Activated CD8-positive, alpha-beta T cell treated with anti-CD3 and anti-CD28 coated beads, Interleukin-2, amount 10 ng/mL, durations not matched to agents 7 days and 5 days (primary cell): ENCODE measurements around the gene NFAM1. TPM values are rescaled to one million over a fixed set of nuclear protein-coding genes. Genes with fewer than 3 reads are reported as not detected.

Experiments used
- ATAC-seq: fragments of 150-1000 bp; cut with Tn5 transposase; one replicate; pipeline ENCODE4 v1.10.0; 2021; ENCODE audit warnings: moderate library complexity
- CTCF ChIA-PET: fragments of 350-600 bp; sonication (Branson Sonifier 250); formaldehyde crosslinking; loops from one replicate; lab custom pipeline; 2021; ENCODE audit warnings: antibody characterized with exemption; lab: Charles Lee
- POLR2A ChIA-PET: fragments of 350-600 bp; sonication (Branson Sonifier 250); formaldehyde crosslinking; loops from one replicate; lab custom pipeline; 2021; ENCODE audit warnings: antibody characterized with exemption; lab: Charles Lee
- DNase-seq: peaks from one replicate; pipeline ENCODE4 v3.0.0-alpha.2; 2020
- H3K27ac Mint-ChIP-seq: one replicate; pipeline ENCODE4 v1.8.0; 2021; ENCODE audit warnings: mild to moderate bottlenecking, mixed read lengths
- H3K27me3 Mint-ChIP-seq: one replicate; pipeline ENCODE4 v1.8.0; 2021; ENCODE audit warnings: low read depth, mixed read lengths
- H3K36me3 Mint-ChIP-seq: one replicate; pipeline ENCODE4 v1.8.0; 2021; ENCODE audit warnings: low read depth, mixed read lengths
- H3K4me1 Mint-ChIP-seq: one replicate; pipeline ENCODE4 v1.8.0; 2021; ENCODE audit warnings: low read depth, mixed read lengths
- H3K4me3 Mint-ChIP-seq: one replicate; pipeline ENCODE4 v1.8.0; 2021; ENCODE audit warnings: mild to moderate bottlenecking, mixed read lengths
- H3K9me3 Mint-ChIP-seq: one replicate; pipeline ENCODE4 v1.8.0; 2022; ENCODE audit warnings: mixed read lengths; ENCODE audit not compliant: insufficient read depth
- total RNA-seq, 2 experiments: library from RNA; stranded (reverse); gene quantifications; one replicate each; pipeline ENCODE4 v1.2.3, GENCODE V29; 2021

Gene NFAM1
- total RNA-seq, 2 experiments from 2014 or later, result 0.05 TPM; not detected in 1

DNA sequence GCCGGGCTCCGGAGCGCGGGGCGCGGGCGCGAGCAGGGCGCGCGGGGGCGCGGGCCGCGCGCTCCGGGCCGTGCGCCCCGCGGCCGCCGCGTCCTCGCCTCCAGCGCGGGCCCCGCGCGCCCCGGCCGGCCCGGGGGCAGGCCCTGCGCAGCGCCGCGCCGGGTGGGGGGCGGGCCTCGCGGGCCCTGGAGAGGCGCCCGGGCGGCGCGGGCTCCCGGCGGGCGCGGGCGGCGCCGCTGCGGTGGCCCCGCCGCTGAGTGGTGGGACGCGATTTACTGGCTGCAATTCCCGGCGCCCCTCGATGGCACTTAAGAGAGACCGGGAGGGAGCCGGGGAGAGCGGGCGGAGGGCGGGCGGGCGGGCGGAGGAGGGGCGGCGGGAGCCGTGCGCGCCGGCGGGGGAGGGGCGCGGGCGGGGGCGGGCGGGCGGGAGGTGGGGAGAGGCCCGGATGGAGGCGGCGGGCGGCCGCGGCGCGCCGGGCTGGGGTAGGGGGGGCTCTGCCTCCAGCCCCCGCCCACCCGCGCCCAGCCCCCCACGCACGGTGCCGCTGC is 88.6 kb downstream of the NFAM1 start:
- Mint-ChIP-seq H3K27ac (no peak overlapping the region), H3K4me1 (peaks cover 2% of the 10 kb centered on the region), H3K9me3 (no peaks in the 10 kb centered on the region), H3K4me3 (no peak overlapping the region), H3K36me3 (no peaks in the 10 kb centered on the region), H3K27me3 (peaks cover 20% of the 10 kb centered on the region)
- ChIA-PET CTCF (no interaction called here), POLR2A (no interaction called here)
- no peak for DNase-seq
- peak; percentile 58 for ATAC-seq

DNA sequence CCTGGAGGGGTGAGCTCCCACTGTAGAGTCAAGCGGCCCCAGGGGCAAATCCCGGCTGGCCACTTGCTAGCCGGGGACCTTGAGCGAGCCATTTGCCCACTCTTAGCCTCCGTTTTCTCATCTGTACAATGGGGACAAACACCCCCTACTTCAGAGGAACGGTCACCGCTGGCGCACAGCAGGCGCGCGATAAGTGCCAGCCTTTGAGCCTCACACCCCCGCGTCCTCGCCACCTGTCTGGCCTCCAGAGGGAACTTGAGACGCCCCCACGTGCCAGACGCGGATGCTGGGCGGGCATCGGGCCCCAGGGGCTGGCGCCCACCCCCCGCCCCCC is 89.1 kb downstream of the NFAM1 start:
- Mint-ChIP-seq H3K27ac (no peak overlapping the region), H3K27me3 (peaks cover 20% of the 10 kb centered on the region), H3K4me1 (peaks cover 2% of the 10 kb centered on the region), H3K4me3 (peak overlapping the region; percentile 49), H3K9me3 (no peaks in the 10 kb centered on the region), H3K36me3 (no peaks in the 10 kb centered on the region)
- DNase-seq (no peak), ATAC-seq (peak; percentile 16)
- ChIA-PET CTCF (no interaction called here), POLR2A (no interaction called here)

DNA sequence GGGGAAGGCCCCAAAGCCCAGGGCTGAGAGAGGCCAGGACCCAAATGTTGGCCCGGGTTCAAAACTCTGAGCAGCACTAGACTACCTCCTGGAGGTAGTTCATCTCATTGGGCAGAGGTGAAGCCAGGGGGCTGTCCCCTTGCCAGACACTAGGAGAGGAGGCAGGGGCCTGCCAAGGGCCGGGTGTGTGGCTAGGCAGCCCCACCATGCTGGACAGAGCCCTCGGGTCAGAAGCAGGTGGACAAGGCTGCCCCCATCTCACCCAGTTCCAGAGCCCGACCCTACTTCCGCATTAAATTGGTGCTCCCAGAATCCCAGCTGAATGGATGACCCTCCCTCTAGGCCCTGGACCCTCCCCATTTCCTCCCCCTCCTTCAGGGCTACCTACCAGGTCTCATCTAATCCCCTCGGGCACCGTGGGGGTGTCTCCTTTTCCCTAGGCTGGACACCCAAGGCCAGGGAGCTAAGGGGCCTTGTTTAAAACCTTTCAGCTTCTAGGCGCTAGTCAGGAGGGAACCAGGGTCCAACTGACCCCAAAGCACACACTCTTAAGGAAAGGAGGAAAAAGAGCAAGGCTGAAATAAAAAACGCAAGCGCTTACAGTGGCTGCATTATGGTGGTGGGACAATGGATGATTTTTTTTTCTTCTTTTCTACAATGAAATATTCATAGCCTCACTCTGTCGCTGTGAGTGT is 89.6 kb downstream of the NFAM1 start:
- peak overlapping the region; percentile 49 for H3K4me3 Mint-ChIP-seq

GRCh38 chr22:42341779-42342178 is 90.4 kb downstream of the NFAM1 start:
- H3K9me3 Mint-ChIP-seq, result no peaks in the 10 kb centered on the region
- CTCF ChIA-PET, result no interaction called here
- no peak overlapping the region for H3K4me3 Mint-ChIP-seq
- peaks cover 2% of the 10 kb centered on the region for H3K4me1 Mint-ChIP-seq
- H3K27ac Mint-ChIP-seq, result no peak overlapping the region
- H3K27me3 Mint-ChIP-seq, result peaks cover 20% of the 10 kb centered on the region
- DNase-seq, result no peak
- no peaks in the 10 kb centered on the region for H3K36me3 Mint-ChIP-seq
- POLR2A ChIA-PET, result no interaction called here
- no peak for ATAC-seq

More for the DNA sequence above, 89.6 kb downstream of the NFAM1 start:
- peaks cover 20% of the 10 kb centered on the region for H3K27me3 Mint-ChIP-seq
- no peak overlapping the region for H3K27ac Mint-ChIP-seq
- H3K4me1 Mint-ChIP-seq, result peaks cover 2% of the 10 kb centered on the region
- ATAC-seq (no peak), DNase-seq (no peak)
- no peaks in the 10 kb centered on the region for H3K36me3 Mint-ChIP-seq
- CTCF ChIA-PET, result no interaction called here
- POLR2A ChIA-PET, result no interaction called here
- no peaks in the 10 kb centered on the region for H3K9me3 Mint-ChIP-seq

DNA sequence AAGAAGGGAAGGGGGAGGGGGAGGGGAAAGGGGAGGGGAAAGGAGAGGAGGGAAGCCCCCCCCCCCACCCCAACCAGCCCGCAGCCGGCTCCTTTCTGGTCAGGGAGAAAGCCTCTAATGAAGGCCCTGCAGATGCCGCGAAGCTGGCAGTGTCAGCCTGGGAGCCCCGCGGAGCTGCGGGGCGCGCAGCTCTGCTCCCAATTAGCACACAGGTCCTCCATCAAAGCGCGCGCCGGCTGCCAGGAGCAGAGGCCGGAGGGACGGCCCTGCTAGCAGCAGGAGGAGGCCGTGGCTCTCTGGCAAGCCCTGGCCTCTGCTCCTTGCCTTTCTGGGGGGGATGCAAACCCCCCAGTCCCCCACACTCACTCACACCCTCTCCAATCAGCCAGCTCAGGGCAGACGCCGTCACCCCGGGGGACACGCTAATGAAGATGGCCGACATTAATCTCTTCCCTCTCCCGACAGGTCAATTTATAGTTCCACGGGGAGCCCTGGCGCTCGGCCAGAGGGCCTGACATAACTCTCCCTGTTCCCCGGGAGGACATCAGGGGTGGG is 91.3 kb downstream of the NFAM1 start:
- ATAC-seq, result no peak
- H3K4me1 Mint-ChIP-seq, result peaks cover 2% of the 10 kb centered on the region
- no peaks in the 10 kb centered on the region for H3K36me3 Mint-ChIP-seq
- CTCF ChIA-PET, result no interaction called here
- no peak overlapping the region for H3K27ac Mint-ChIP-seq
- POLR2A ChIA-PET, result interaction anchor here (0.6 kb wide), 1 partner anchor 34 kb away, joined by 7 read pairs; no protein-coding TSS in a partner anchor
- no peak overlapping the region for H3K4me3 Mint-ChIP-seq
- no peaks in the 10 kb centered on the region for H3K9me3 Mint-ChIP-seq
- peaks cover 20% of the 10 kb centered on the region for H3K27me3 Mint-ChIP-seq
- DNase-seq, result no peak

- H3K27ac Mint-ChIP-seq, result no peak overlapping the region
- peaks cover 2% of the 10 kb centered on the region for H3K4me1 Mint-ChIP-seq
- ChIA-PET CTCF (no interaction called here), POLR2A (no interaction called here)
- no peak overlapping the region for H3K4me3 Mint-ChIP-seq
- no peak for ATAC-seq
- no peaks in the 10 kb centered on the region for H3K36me3 Mint-ChIP-seq
- no peak for DNase-seq
- no peaks in the 10 kb centered on the region for H3K9me3 Mint-ChIP-seq
- H3K27me3 Mint-ChIP-seq, result peaks cover 19% of the 10 kb centered on the region
Measured at GRCh38 chr22:42340150-42340549, 92.1 kb downstream of the NFAM1 start.

DNA sequence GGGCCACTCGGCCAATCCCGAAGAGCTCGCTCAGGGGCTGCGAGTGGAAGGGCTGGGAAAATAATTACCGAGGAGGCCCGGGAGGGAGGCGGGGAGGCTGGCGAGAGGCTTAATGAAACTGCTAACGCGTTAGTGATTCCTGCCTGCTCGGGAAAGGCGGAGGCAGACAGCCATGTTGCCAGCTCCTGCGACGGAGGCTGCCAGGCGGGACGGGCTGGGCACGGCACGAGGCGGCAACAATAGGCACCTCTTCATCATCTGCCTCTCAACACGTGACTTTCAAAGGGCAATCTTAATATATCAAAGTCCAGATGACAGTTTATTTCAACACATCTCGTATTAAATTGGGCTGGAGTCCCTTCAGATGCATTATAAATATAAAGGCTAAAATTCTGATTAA is 93.7 kb downstream of the NFAM1 start:
- Mint-ChIP-seq H3K36me3 (no peaks in the 10 kb centered on the region), H3K27me3 (peaks cover 13% of the 10 kb centered on the region), H3K9me3 (no peaks in the 10 kb centered on the region), H3K4me3 (no peak overlapping the region), H3K27ac (no peak overlapping the region), H3K4me1 (peaks cover 2% of the 10 kb centered on the region)
- CTCF ChIA-PET, result no interaction called here
- POLR2A ChIA-PET, result interaction anchor here (0.6 kb wide), 1 partner anchor 1024 kb away, joined by 3 read pairs; no protein-coding TSS in a partner anchor
- ATAC-seq, result no peak
- no peak for DNase-seq

GRCh38 chr22:42337356-42337755 is 94.8 kb downstream of the NFAM1 start:
- H3K9me3 Mint-ChIP-seq, result no peaks in the 10 kb centered on the region
- CTCF ChIA-PET, result interaction anchor here (1.1 kb wide), 1 partner anchor 246 kb away, joined by 3 read pairs; the partner anchor contains the start of gene NDUFA6
- H3K27me3 Mint-ChIP-seq, result peaks cover 5% of the 10 kb centered on the region
- DNase-seq (no peak), ATAC-seq (no peak)
- H3K4me1 Mint-ChIP-seq, result no peaks in the 10 kb centered on the region
- H3K4me3 Mint-ChIP-seq, result no peak overlapping the region
- no peaks in the 10 kb centered on the region for H3K36me3 Mint-ChIP-seq
- no peak overlapping the region for H3K27ac Mint-ChIP-seq
- POLR2A ChIA-PET, result no interaction called here

DNA sequence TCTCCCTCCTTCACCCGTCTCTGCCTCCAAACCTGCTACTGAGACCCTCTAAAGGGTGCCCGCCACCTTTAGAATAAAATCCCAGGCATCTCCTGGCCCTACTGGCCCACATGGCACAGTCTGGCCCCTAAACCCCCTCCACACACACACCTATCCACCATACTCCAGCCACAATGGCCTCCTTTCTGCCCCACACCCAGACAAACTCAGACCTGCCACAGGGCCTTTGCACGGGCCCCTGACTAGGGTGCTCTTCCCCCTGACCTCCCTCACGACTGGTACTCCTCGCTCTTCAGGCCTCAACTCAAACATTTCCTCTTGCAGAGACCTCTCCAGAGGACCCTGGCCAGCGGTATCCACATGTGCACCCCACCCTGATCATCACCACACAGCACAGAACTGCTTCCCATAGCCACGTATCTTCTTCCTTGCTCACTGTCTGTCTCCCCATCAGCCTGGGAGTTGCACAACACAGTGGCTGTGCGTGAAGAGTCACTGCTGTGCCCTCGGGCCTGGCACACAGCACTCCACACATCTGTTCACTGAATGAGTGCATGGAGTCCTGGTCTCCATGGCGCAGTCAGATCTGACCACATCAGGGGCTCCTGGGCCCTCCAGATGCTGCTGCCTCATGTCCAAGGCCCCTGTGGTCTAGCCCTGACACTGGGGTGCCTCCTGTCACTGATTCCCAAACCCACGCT is 95.5 kb downstream of the NFAM1 start:
- Mint-ChIP-seq H3K36me3 (no peaks in the 10 kb centered on the region), H3K4me3 (no peak overlapping the region), H3K27ac (no peak overlapping the region), H3K9me3 (no peaks in the 10 kb centered on the region), H3K27me3 (no peaks in the 10 kb centered on the region), H3K4me1 (no peaks in the 10 kb centered on the region)
- POLR2A ChIA-PET, result no interaction called here
- DNase-seq (no peak), ATAC-seq (no peak)
- CTCF ChIA-PET, result interaction anchor here (1.1 kb wide), 1 partner anchor 246 kb away, joined by 3 read pairs; the partner anchor contains the start of gene NDUFA6

DNA sequence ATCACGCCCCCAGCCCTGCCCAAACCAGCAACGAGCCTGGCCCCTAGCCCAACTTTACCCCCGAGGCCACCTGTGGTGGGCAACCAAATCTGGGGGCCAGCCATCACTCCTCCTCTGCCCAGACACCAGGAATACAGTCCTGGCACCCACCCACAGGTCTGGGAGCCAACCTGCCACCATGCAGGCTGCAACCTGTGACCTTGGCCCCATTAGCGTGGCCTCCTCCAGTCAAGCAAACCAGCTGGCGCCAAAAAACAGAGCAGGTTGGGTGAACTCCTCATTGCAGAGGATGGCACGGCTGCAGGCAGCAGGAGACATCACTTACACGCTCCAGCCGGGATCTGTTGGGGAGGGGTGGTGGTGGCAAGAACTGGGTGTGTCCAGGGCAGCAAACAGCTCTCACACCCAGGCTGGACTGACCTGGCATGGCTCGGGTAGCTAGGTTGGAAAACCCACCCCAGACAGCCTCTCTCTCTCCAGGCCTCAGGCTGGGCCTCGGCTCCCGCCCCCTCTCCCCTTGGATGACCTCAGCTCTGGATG is 96.3 kb downstream of the NFAM1 start:
- no peak overlapping the region for H3K27ac Mint-ChIP-seq
- H3K4me3 Mint-ChIP-seq, result no peak overlapping the region
- H3K9me3 Mint-ChIP-seq, result no peaks in the 10 kb centered on the region
- H3K27me3 Mint-ChIP-seq, result no peaks in the 10 kb centered on the region
- CTCF ChIA-PET, result no interaction called here
- DNase-seq (no peak), ATAC-seq (no peak)
- no peaks in the 10 kb centered on the region for H3K4me1 Mint-ChIP-seq
- POLR2A ChIA-PET, result no interaction called here
- no peaks in the 10 kb centered on the region for H3K36me3 Mint-ChIP-seq

DNA sequence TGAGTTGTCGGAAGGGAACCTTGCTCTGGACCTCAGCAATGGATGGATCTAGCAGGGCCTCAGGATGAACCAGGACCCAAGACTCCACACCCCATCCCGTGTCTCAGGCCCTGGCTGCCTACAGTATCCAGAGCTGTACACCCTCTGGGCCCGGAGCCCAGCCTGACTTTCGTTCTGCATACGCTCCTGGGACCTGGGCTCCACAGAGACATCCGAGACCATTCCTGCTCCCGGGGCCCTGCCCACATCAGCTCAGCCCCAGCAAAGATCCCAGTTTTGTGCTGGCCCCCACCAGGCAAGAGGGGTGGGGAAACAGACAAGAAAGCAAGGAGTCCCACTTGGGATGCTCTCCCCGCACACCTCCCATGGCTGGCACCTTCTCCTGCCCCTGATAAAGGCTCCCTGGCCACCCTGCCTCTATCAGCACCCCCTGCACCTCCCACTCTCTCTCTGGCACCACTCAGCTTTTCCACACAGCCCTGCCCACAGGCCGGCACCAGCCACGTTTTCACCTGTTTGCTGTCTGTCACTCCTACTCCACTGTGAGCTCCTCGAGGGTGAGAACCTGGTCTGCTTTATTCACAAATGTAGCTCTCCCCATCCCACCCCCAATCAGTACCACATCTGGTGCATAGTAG is 97.2 kb downstream of the NFAM1 start:
- Mint-ChIP-seq H3K27me3 (no peaks in the 10 kb centered on the region), H3K4me1 (no peaks in the 10 kb centered on the region), H3K36me3 (no peaks in the 10 kb centered on the region), H3K9me3 (no peaks in the 10 kb centered on the region), H3K27ac (no peak overlapping the region), H3K4me3 (no peak overlapping the region)
- DNase-seq (no peak), ATAC-seq (no peak)
- POLR2A ChIA-PET, result interaction anchor here (1.2 kb wide), 1 partner anchor 10 kb away, joined by 4 read pairs; no protein-coding TSS in a partner anchor
- CTCF ChIA-PET, result no interaction called here
